Measurements from ENCODE around the gene PWWP2B. TPM values are rescaled to one million over a fixed set of nuclear protein-coding genes. Genes with fewer than 3 reads are reported as not detected.

PWWP2B gene
- total RNA-seq, 1 experiment from 2014 or later: 12.2 TPM

DNA sequence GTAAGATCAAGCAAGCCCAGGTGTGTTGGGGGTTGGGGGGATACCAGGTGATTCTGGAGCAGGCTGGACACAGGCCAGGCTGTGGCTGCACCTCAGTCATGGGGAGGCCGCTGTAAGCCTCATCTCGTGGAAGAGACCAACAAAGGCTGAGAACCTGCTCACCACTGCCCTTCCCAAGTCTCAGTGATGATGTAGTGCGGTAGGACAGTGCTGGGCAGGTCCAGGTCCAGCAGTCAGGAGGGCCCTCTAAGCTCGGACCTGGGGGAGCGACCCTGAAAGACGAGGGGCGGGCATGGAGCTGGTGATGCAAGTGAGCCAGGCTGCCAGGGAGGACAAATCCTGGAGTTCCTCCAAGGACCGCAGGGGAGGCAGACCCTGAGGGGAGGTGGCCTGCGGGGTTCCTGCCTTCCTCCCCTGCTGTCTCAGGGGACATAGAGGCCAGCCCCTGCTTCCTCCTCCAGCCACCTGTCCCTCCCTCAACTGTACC lies 3.3 kb upstream of the PWWP2B start:
- Mint-ChIP-seq H3K27ac (no peak overlapping the region), H3K4me3 (no peak overlapping the region), H3K9me3 (peaks cover 10% of the 10 kb centered on the region), H3K4me1 (peaks cover 9% of the 10 kb centered on the region), H3K27me3 (ENCODE audit: low read depth) (peaks cover 4% of the 10 kb centered on the region; the same call in 1 of the 2 replicates), H3K36me3 (no peaks in the 10 kb centered on the region)
- ChIA-PET CTCF (no interaction called here), POLR2A (no interaction called here)
- ATAC-seq (no peak), DNase-seq (ENCODE audit: low spot score) (no peak)
- TF ChIP-seq, protein P1, sequence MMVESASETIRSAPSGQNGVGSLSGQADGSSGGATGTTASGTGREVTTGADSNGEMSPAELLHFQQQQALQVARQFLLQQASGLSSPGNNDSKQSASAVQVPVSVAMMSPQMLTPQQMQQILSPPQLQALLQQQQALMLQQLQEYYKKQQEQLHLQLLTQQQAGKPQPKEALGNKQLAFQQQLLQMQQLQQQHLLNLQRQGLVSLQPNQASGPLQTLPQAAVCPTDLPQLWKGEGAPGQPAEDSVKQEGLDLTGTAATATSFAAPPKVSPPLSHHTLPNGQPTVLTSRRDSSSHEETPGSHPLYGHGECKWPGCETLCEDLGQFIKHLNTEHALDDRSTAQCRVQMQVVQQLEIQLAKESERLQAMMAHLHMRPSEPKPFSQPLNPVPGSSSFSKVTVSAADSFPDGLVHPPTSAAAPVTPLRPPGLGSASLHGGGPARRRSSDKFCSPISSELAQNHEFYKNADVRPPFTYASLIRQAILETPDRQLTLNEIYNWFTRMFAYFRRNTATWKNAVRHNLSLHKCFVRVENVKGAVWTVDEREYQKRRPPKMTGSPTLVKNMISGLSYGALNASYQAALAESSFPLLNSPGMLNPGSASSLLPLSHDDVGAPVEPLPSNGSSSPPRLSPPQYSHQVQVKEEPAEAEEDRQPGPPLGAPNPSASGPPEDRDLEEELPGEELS (CRISPR knock-in tag; IDR thresholded peaks at IDR 0.05): no peak
- TF ChIP-seq, protein P2, sequence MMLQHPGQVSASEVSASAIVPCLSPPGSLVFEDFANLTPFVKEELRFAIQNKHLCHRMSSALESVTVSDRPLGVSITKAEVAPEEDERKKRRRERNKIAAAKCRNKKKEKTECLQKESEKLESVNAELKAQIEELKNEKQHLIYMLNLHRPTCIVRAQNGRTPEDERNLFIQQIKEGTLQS (CRISPR knock-in tag; conservative IDR thresholded peaks at IDR 0.05): no peak
- no peak for TF ChIP-seq AFF4 (CRISPR knock-in tag; IDR thresholded peaks at IDR 0.05; ENCODE audit: borderline replicate concordance)
- TF ChIP-seq, protein P3, sequence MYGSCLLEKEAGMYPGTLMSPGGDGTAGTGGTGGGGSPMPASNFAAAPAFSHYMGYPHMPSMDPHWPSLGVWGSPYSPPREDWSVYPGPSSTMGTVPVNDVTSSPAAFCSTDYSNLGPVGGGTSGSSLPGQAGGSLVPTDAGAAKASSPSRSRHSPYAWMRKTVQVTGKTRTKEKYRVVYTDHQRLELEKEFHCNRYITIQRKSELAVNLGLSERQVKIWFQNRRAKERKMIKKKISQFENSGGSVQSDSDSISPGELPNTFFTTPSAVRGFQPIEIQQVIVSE (CRISPR knock-in tag; IDR thresholded peaks at IDR 0.05; ENCODE audit: borderline replicate concordance): no peak

GRCh38 chr10:132394201-132394811 lies 2.7 kb upstream of the PWWP2B start:
- H3K4me3 Mint-ChIP-seq: no peak overlapping the region

GRCh38 chr10:132394936-132395703 lies 1.9 kb upstream of the PWWP2B start:
- TF ChIP-seq TCF7 (CRISPR knock-in tag; IDR thresholded peaks at IDR 0.05; ENCODE audit: low read depth) (no peak), ZNF425 (CRISPR knock-in tag; conservative IDR thresholded peaks at IDR 0.05) (no peak), ZNF317 (CRISPR knock-in tag; IDR thresholded peaks at IDR 0.05; ENCODE audit: borderline replicate concordance, low read depth) (no peak), RELA (CRISPR knock-in tag; IDR thresholded peaks at IDR 0.05; ENCODE audit: borderline replicate concordance) (no peak), ZSCAN18 (CRISPR knock-in tag; IDR thresholded peaks at IDR 0.05) (no peak), IRF2 (CRISPR knock-in tag; IDR thresholded peaks at IDR 0.05; ENCODE audit: borderline replicate concordance, low read depth) (no peak), ZNF263 (CRISPR knock-in tag; IDR thresholded peaks at IDR 0.05; ENCODE audit: low read depth) (no peak)
- TF ChIP-seq, protein P2 (CRISPR knock-in tag; conservative IDR thresholded peaks at IDR 0.05): no peak
- no peaks in the 10 kb centered on the region for H3K36me3 Mint-ChIP-seq
- CTCF ChIA-PET: no interaction called here
- ATAC-seq (no peak), DNase-seq (ENCODE audit: low spot score) (no peak)
- POLR2A ChIA-PET: no interaction called here
- no peak overlapping the region for H3K4me3 Mint-ChIP-seq
- H3K27ac Mint-ChIP-seq: no peak overlapping the region
- peaks cover 13% of the 10 kb centered on the region for H3K4me1 Mint-ChIP-seq
- H3K27me3 Mint-ChIP-seq (ENCODE audit: low read depth): peaks cover 4% of the 10 kb centered on the region; the same call in 1 of the 2 replicates
- peaks cover 10% of the 10 kb centered on the region for H3K9me3 Mint-ChIP-seq

More at GRCh38 chr10:132394201-132394811, 2.7 kb upstream of the PWWP2B start:
- ATAC-seq (no peak), DNase-seq (ENCODE audit: low spot score) (no peak)
- ChIA-PET CTCF (no interaction called here), POLR2A (no interaction called here)
- no peaks in the 10 kb centered on the region for H3K36me3 Mint-ChIP-seq
- H3K9me3 Mint-ChIP-seq: peaks cover 10% of the 10 kb centered on the region
- no peak for TF ChIP-seq GRHL2 (CRISPR knock-in tag; IDR thresholded peaks at IDR 0.05; ENCODE audit: insufficient replicate concordance, severe bottlenecking)
- no peak for TF ChIP-seq SP1 (CRISPR knock-in tag; conservative IDR thresholded peaks at IDR 0.05)
- no peak for TF ChIP-seq ELF4 (CRISPR knock-in tag; IDR thresholded peaks at IDR 0.05; ENCODE audit: low read depth)
- TF ChIP-seq TEAD4 (CRISPR knock-in tag; IDR thresholded peaks at IDR 0.05): no peak
- TF ChIP-seq, protein P4, sequence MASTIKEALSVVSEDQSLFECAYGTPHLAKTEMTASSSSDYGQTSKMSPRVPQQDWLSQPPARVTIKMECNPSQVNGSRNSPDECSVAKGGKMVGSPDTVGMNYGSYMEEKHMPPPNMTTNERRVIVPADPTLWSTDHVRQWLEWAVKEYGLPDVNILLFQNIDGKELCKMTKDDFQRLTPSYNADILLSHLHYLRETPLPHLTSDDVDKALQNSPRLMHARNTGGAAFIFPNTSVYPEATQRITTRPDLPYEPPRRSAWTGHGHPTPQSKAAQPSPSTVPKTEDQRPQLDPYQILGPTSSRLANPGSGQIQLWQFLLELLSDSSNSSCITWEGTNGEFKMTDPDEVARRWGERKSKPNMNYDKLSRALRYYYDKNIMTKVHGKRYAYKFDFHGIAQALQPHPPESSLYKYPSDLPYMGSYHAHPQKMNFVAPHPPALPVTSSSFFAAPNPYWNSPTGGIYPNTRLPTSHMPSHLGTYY (CRISPR knock-in tag; IDR thresholded peaks at IDR 0.05): no peak
- H3K4me1 Mint-ChIP-seq: peaks cover 7% of the 10 kb centered on the region
- no peak overlapping the region for H3K27ac Mint-ChIP-seq
- peaks cover 4% of the 10 kb centered on the region; the same call in 1 of the 2 replicates for H3K27me3 Mint-ChIP-seq (ENCODE audit: low read depth)

Data from WTC11 (cell line).